Loucy (cell line): ENCODE measurements around the gene ARMCX4.
"Not testable (repeated sequence)": the region's sequence is repeated elsewhere in the genome, so short reads cannot be mapped to it uniquely, and the experiment has no call there.

Source experiments
- EZH2phosphoT487 ChIP-seq: fragments of 200-600 bp; IDR thresholded peaks from 2 replicates; pipeline ENCODE4 v1.6.1; 2018; ENCODE audit warnings: antibody characterized with exemption, mild to moderate bottlenecking, moderate library complexity, borderline replicate concordance
- TF ChIP-seq, protein P1 (sequence below): fragments of 200-600 bp; sonication (generic); conservative IDR thresholded peaks from 2 replicates; pipeline ENCODE4 v1.5.1; 2014; ENCODE audit warnings: mild to moderate bottlenecking, antibody characterized with exemption, low read length

DNA sequence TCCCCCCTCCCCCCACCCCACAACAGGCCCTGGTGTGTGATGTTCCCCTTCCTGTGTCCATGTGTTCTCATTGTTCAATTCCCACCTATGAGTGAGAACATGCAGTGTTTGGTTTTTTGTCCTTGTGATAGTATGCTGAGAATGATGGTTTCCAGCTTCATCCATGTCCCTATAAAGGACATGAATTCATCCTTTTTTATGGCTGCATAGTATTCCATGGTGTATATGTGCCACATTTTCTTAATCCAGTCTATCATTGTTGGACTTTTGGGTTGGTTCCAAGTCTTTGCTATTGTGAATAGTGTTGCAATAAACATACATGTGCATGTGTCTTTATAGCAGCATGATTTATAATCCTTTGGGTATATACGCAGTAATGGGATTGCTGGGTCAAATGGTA is 17.7 kb downstream of the ARMCX4 start:
- TF ChIP-seq, protein P1, sequence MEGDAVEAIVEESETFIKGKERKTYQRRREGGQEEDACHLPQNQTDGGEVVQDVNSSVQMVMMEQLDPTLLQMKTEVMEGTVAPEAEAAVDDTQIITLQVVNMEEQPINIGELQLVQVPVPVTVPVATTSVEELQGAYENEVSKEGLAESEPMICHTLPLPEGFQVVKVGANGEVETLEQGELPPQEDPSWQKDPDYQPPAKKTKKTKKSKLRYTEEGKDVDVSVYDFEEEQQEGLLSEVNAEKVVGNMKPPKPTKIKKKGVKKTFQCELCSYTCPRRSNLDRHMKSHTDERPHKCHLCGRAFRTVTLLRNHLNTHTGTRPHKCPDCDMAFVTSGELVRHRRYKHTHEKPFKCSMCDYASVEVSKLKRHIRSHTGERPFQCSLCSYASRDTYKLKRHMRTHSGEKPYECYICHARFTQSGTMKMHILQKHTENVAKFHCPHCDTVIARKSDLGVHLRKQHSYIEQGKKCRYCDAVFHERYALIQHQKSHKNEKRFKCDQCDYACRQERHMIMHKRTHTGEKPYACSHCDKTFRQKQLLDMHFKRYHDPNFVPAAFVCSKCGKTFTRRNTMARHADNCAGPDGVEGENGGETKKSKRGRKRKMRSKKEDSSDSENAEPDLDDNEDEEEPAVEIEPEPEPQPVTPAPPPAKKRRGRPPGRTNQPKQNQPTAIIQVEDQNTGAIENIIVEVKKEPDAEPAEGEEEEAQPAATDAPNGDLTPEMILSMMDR = not testable (repeated sequence)
- not testable (repeated sequence) for TF ChIP-seq EZH2phosphoT487
